ENCODE results near the gene COQ8A.

Gene COQ8A

DNA sequence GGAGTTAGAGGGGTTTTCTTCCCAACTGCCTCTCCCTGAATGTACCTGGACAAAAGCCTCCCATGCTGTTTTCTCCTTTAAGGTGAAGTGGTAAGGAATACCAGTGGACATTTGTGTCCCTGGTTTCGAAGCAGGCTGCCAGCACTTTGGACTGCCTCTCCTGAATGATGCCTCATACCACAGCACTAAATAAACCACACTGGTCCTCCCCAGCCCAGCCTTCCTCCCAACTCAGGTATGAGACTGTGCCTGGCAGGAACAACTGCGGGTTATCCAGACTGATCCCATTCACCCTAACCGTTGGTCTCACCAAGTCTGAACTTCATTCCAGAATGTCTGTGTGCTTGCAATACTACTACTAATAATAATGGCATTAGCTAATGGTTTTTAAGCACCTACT, 9.3 kb downstream of the COQ8A start:
- Histone ChIP-seq H3K27ac (replicated peaks) (no peak overlapping the region), H3K4me3 (replicated peaks; ENCODE audit: insufficient read depth, low read length) (no peak overlapping the region), H3K27me3 (ENCODE audit: insufficient read depth, poor library complexity, severe bottlenecking) (no peaks in the 10 kb centered on the region)
- no peak for DNase-seq (ENCODE audit: low read depth in 1 of 2, low spot score in 1 of 2)
- TF ChIP-seq, protein P1, sequence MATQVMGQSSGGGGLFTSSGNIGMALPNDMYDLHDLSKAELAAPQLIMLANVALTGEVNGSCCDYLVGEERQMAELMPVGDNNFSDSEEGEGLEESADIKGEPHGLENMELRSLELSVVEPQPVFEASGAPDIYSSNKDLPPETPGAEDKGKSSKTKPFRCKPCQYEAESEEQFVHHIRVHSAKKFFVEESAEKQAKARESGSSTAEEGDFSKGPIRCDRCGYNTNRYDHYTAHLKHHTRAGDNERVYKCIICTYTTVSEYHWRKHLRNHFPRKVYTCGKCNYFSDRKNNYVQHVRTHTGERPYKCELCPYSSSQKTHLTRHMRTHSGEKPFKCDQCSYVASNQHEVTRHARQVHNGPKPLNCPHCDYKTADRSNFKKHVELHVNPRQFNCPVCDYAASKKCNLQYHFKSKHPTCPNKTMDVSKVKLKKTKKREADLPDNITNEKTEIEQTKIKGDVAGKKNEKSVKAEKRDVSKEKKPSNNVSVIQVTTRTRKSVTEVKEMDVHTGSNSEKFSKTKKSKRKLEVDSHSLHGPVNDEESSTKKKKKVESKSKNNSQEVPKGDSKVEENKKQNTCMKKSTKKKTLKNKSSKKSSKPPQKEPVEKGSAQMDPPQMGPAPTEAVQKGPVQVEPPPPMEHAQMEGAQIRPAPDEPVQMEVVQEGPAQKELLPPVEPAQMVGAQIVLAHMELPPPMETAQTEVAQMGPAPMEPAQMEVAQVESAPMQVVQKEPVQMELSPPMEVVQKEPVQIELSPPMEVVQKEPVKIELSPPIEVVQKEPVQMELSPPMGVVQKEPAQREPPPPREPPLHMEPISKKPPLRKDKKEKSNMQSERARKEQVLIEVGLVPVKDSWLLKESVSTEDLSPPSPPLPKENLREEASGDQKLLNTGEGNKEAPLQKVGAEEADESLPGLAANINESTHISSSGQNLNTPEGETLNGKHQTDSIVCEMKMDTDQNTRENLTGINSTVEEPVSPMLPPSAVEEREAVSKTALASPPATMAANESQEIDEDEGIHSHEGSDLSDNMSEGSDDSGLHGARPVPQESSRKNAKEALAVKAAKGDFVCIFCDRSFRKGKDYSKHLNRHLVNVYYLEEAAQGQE (IDR thresholded peaks at IDR 0.05; ENCODE audit: insufficient replicate concordance, low read depth) = no peak
- TF ChIP-seq GABPA (IDR thresholded peaks at IDR 0.05; ENCODE audit: low read depth) = no peak
- TF ChIP-seq SPI1 (IDR thresholded peaks at IDR 0.05; ENCODE audit: borderline replicate concordance, low read depth) = no peak
- no peak for TF ChIP-seq POLR2AphosphoS5 (IDR thresholded peaks at IDR 0.05; ENCODE audit: low read depth)
- TF ChIP-seq, protein P2, sequence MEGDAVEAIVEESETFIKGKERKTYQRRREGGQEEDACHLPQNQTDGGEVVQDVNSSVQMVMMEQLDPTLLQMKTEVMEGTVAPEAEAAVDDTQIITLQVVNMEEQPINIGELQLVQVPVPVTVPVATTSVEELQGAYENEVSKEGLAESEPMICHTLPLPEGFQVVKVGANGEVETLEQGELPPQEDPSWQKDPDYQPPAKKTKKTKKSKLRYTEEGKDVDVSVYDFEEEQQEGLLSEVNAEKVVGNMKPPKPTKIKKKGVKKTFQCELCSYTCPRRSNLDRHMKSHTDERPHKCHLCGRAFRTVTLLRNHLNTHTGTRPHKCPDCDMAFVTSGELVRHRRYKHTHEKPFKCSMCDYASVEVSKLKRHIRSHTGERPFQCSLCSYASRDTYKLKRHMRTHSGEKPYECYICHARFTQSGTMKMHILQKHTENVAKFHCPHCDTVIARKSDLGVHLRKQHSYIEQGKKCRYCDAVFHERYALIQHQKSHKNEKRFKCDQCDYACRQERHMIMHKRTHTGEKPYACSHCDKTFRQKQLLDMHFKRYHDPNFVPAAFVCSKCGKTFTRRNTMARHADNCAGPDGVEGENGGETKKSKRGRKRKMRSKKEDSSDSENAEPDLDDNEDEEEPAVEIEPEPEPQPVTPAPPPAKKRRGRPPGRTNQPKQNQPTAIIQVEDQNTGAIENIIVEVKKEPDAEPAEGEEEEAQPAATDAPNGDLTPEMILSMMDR (IDR thresholded peaks at IDR 0.05; ENCODE audit: insufficient read depth, low read length) = no peak

DNA sequence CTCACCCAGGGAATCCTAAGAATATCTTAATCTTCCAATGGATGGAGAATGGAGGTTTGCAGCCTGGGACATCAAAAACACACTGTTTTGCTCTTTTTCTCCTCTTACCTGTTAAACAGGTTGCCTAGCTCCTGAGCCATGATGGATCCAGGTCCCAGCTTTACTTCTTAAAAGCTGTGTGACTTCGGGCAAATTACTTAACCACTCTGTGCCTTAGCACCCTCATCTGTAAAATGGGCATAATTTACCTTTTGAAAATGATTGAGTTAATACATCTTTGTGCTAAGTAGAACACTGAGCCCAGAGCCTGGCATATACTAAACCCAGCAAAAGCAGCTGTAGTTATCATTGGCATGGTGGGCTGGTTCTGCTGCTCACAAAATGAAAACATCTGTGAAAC, 10.2 kb downstream of the COQ8A start:
- Histone ChIP-seq H3K4me3 (replicated peaks; ENCODE audit: insufficient read depth, low read length) (no peak overlapping the region), H3K27ac (replicated peaks) (no peak overlapping the region), H3K27me3 (ENCODE audit: insufficient read depth, poor library complexity, severe bottlenecking) (no peaks in the 10 kb centered on the region)
- TF ChIP-seq GABPA (IDR thresholded peaks at IDR 0.05; ENCODE audit: low read depth) (no peak), SPI1 (IDR thresholded peaks at IDR 0.05; ENCODE audit: borderline replicate concordance, low read depth) (no peak), POLR2AphosphoS5 (IDR thresholded peaks at IDR 0.05; ENCODE audit: low read depth) (0 out of 2 replicates have a peak, but pooled peaks have one; percentile 1)
- no peak for DNase-seq (ENCODE audit: low read depth in 1 of 2, low spot score in 1 of 2)

DNA sequence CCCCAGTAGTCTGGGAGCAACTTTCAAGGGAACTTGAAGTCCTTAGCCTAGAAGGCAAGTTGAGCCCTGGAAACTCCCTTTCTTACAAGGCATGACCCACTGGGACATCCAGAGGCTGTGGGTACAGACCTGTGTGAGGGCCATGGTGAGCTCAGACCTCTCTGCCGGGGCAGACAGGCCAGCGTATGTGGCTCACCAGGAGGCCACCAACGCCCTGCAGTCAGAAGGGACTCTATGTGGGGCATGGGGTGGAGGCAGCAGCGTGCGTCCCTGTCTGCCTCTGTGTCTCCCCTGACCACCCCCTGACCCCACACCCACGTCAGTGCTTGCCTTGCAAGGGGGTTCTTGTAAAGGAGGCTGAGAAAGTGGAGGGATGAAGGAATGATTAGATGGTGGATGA, 10.8 kb downstream of the COQ8A start:
- TF ChIP-seq, protein P1 (IDR thresholded peaks at IDR 0.05; ENCODE audit: insufficient replicate concordance, low read depth) = no peak
- TF ChIP-seq GABPA (IDR thresholded peaks at IDR 0.05; ENCODE audit: low read depth) = no peak
- TF ChIP-seq, protein P2 (IDR thresholded peaks at IDR 0.05; ENCODE audit: insufficient read depth, low read length) = no peak
- no peak for TF ChIP-seq SPI1 (IDR thresholded peaks at IDR 0.05; ENCODE audit: borderline replicate concordance, low read depth)
- no peak overlapping the region for H3K27ac ChIP-seq (replicated peaks)

DNA sequence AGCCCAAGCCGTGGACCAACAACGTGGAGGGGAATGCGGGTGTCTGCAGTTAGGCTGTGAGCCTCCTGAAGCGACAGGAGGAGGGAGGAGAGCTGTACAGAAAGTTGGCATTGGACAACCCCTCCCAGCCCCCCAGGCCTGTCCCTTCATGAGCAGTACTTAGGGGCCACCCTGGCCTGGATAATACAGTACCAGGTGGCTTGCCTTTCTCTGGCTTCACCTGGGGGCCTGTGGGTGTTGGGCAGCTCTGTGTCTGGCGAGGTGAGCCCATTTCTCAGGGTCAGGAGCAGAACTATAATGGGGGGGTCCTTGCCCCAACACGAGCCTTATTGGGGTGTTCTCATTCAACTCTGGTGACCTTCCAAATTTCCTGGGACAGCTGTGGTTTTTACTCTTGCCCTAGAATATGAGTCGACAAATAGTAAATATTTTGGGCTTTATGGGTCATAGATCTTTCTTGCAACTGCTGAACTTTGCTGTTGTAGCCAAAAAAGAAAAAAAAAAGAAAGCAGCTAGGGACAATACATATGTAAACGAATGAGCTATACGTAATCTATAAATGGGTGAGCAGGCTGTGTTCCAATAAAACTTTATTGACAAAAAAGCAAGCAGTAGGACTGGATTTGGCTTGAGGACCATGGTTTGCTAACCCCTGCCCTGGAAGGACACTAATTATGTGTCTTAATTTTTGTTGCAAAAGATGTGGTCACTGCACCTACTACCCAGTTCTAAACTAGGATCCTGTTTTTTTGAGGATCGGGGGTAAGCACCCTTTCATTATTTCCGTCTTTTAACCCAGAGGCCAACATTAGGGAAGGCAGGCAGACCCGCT, 11.4 kb downstream of the COQ8A start:
- peak in 1 of 2 experiments; percentile 31 for DNase-seq (ENCODE audit: low read depth in 1 of 2, low spot score in 1 of 2)
- Histone ChIP-seq H3K4me3 (replicated peaks; ENCODE audit: insufficient read depth, low read length) (no peak overlapping the region), H3K27me3 (ENCODE audit: insufficient read depth, poor library complexity, severe bottlenecking) (no peaks in the 10 kb centered on the region), H3K27ac (replicated peaks) (peak overlapping the region; percentile 1; the same call in 1 of the 2 replicates)
- TF ChIP-seq, protein P1 (IDR thresholded peaks at IDR 0.05; ENCODE audit: insufficient replicate concordance, low read depth) = no peak
- TF ChIP-seq POLR2AphosphoS5 (IDR thresholded peaks at IDR 0.05; ENCODE audit: low read depth) (no peak), SPI1 (IDR thresholded peaks at IDR 0.05; ENCODE audit: borderline replicate concordance, low read depth) (no peak), GABPA (IDR thresholded peaks at IDR 0.05; ENCODE audit: low read depth) (no peak)
- TF ChIP-seq, protein P2 (IDR thresholded peaks at IDR 0.05; ENCODE audit: insufficient read depth, low read length) = no peak

More for the DNA sequence above, 10.8 kb downstream of the COQ8A start:
- no peak overlapping the region for H3K4me3 ChIP-seq (replicated peaks; ENCODE audit: insufficient read depth, low read length)
- no peaks in the 10 kb centered on the region for H3K27me3 ChIP-seq (ENCODE audit: insufficient read depth, poor library complexity, severe bottlenecking)
- no peak for DNase-seq (ENCODE audit: low read depth in 1 of 2, low spot score in 1 of 2)
